Nephron progenitor cell (in vitro differentiated cells): ENCODE measurements around the gene UTP11.
"Not testable (repeated sequence)": the region's sequence is repeated elsewhere in the genome, so short reads cannot be mapped to it uniquely, and the experiment has no call there.

Experiments
- DNase-seq: peaks from one replicate; pipeline ENCODE4 v3.0.0; 2021
- H3K27ac Mint-ChIP-seq: 2 replicates; pipeline ENCODE4 v1.8.0; 2021; ENCODE audit warnings: mild to moderate bottlenecking, moderate library complexity, mixed read lengths
- H3K27me3 Mint-ChIP-seq: 2 replicates; pipeline ENCODE4 v1.8.0; 2021; ENCODE audit warnings: mild to moderate bottlenecking, low read depth, mixed read lengths; ENCODE audit not compliant: poor library complexity
- H3K36me3 Mint-ChIP-seq: 2 replicates; pipeline ENCODE4 v1.8.0; 2021; ENCODE audit warnings: low read depth, mixed read lengths
- H3K4me1 Mint-ChIP-seq: 2 replicates; pipeline ENCODE4 v1.8.0; 2021; ENCODE audit warnings: mixed read lengths
- H3K4me3 Mint-ChIP-seq: 2 replicates; pipeline ENCODE4 v1.8.0; 2021; ENCODE audit warnings: mild to moderate bottlenecking, moderate library complexity, mixed read lengths
- H3K9me3 Mint-ChIP-seq: 2 replicates; pipeline ENCODE4 v1.8.0; 2021; ENCODE audit warnings: mild to moderate bottlenecking, moderate library complexity, mixed read lengths
- TF ChIP-seq, protein P1 (sequence below): fragments of 200-600 bp; sonication (generic); IDR thresholded peaks from 2 replicates; pipeline ENCODE4 v1.5.0; 2021; ENCODE audit warnings: antibody characterized with exemption

UTP11 gene, protein sequence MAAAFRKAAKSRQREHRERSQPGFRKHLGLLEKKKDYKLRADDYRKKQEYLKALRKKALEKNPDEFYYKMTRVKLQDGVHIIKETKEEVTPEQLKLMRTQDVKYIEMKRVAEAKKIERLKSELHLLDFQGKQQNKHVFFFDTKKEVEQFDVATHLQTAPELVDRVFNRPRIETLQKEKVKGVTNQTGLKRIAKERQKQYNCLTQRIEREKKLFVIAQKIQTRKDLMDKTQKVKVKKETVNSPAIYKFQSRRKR

DNA sequence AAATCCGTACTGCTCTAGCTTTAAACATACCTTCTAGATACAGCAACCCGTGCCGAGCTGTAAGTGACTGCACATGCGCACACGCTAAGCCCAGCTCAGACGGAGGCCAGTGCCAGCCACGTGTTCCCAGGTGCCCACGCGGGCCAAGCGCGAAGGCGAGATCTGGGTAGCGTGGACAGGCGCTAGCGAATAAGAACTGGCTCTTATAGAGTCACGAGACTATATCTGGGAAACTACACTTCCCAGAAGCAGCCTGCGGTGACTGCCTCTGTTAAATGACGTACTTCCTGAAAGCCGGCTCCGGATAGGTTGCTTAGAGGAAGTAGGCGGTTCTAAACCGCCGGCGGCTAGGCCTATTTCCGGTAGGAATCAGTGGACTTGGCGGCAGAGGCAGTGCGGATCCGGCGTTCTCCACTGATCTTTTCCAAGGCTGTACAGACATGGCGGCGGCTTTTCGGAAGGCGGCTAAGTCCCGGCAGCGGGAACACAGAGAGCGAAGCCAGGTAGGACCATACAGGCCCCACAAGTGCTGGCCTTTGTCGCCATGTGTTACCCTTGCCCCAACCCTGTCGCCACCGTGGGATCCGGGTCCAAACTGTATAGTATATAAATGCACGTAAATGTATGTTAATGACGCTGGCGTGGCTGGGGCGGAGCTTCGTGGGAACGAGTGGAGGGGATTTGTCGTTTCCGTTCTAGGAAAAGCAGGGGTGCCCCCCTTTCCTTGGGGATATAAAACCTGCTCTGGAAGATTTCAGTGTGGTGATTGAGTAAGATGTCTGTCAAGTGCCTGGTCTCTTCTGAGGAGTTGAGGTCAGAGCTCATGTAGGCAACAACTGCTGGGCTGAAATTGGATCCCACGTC is at the start of gene UTP11:
Gene UTP11 (plus strand): TSS at position 372 of the 864 bp plus-strand sequence. CDS start 69 bp downstream, at position 441.
- Mint-ChIP-seq H3K4me3 (peak within 1 kb of the TSS; percentile 96), H3K9me3 (peaks cover 7% of the 10 kb centered on the region), H3K4me1 (peaks cover 59% of the 10 kb centered on the region), H3K27ac (peak within 1 kb of the TSS; percentile 98), H3K36me3 (peaks cover 9% of the 10 kb centered on the region), H3K27me3 (peaks cover 3% of the 10 kb centered on the region)
- DNase-seq = peak; percentile 86
- TF ChIP-seq, protein P1, sequence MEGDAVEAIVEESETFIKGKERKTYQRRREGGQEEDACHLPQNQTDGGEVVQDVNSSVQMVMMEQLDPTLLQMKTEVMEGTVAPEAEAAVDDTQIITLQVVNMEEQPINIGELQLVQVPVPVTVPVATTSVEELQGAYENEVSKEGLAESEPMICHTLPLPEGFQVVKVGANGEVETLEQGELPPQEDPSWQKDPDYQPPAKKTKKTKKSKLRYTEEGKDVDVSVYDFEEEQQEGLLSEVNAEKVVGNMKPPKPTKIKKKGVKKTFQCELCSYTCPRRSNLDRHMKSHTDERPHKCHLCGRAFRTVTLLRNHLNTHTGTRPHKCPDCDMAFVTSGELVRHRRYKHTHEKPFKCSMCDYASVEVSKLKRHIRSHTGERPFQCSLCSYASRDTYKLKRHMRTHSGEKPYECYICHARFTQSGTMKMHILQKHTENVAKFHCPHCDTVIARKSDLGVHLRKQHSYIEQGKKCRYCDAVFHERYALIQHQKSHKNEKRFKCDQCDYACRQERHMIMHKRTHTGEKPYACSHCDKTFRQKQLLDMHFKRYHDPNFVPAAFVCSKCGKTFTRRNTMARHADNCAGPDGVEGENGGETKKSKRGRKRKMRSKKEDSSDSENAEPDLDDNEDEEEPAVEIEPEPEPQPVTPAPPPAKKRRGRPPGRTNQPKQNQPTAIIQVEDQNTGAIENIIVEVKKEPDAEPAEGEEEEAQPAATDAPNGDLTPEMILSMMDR = no peak

DNA sequence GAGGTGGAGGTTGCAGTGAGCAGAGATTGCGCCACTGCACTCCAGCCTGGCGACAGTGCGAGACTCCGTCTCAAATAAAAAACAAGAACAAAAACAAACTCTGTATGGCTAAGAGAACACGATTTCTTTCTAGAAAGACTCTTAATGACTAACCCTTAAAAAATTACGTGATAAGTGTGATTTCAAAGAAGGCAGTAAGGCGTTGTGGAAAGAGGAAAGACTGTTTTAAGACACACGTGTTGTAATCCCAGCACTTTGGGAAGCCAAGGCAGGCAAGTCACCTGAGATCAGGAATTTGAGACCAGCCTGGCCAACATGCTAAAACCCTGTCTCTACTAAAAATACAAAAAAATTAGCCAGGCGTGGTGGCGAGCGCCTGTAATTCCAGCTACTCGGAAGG is 48.4 kb upstream of the UTP11 start:
- H3K4me1 Mint-ChIP-seq, H3K9me3 Mint-ChIP-seq, H3K27me3 Mint-ChIP-seq, DNase-seq, H3K4me3 Mint-ChIP-seq: not testable (repeated sequence)
- H3K36me3 Mint-ChIP-seq = peaks cover 72% of the 10 kb centered on the region
- peak overlapping the region; percentile 42 for H3K27ac Mint-ChIP-seq

DNA sequence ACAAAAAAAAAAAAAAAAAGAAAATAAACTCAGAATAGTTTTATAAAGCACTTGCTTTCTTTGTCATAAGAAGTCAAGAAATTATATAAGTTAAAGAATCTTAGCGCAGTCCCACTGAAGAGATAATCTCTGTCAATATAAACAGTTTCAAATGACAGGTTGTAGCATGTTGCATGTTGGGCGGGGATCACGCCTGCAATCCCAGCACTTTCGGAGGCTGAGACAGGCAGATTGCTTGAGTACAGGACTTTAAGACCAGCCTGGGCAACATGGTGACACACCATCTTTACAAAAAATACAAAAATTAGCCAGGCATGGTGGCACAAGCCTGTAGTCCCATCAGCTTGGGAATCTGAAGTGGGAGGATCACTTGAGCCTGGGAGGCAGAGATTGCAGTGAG is 47.2 kb upstream of the UTP11 start:
- H3K4me3 Mint-ChIP-seq = no peak overlapping the region
- DNase-seq = no peak
- no peak overlapping the region for H3K27ac Mint-ChIP-seq
- H3K36me3 Mint-ChIP-seq = peaks cover 71% of the 10 kb centered on the region
- H3K9me3 Mint-ChIP-seq = no peaks in the 10 kb centered on the region
- TF ChIP-seq, protein P1 = no peak
- H3K27me3 Mint-ChIP-seq = no peaks in the 10 kb centered on the region
- no peaks in the 10 kb centered on the region for H3K4me1 Mint-ChIP-seq

DNA sequence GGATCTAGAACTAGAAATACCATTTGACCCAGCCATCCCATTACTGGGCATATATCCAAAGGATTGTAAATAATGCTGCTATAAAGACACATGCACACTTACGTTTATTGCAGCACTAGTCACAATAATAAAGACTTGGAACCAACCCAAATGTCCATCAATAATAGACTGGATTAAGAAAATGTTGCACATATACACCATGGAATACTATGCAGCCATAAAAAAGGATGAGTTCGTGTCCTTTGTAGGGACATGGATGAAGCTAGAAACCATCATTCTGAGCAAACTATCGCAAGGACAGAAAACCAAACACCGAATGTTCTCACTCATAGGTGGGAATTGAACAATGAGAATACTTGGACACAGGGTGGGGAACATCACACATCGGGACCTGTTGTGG is 38.9 kb upstream of the UTP11 start:
- H3K4me1 Mint-ChIP-seq, H3K27ac Mint-ChIP-seq, H3K4me3 Mint-ChIP-seq, DNase-seq, H3K27me3 Mint-ChIP-seq: not testable (repeated sequence)
- peaks cover 32% of the 10 kb centered on the region for H3K9me3 Mint-ChIP-seq
- peaks cover 80% of the 10 kb centered on the region for H3K36me3 Mint-ChIP-seq

DNA sequence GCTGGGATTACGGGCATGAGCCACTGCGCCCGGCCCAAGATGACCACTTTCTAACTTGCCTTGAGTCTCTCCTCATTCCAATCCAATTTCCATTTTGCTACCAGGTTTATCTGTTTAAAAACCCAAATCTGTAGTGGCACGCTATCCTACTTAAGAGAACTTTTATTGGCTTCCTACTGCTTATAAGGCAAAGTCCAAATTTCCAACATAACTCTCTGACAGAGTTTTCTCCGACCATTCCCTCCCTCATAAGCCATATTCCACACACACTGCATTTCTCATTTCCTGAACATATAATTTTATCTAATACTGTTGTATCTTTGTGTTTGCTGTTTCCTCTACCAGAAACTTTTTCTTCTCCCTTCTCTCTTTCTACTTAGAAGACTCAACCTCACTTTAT is 38.0 kb upstream of the UTP11 start:
- Mint-ChIP-seq H3K9me3 (peaks cover 32% of the 10 kb centered on the region), H3K4me3 (no peak overlapping the region), H3K4me1 (no peaks in the 10 kb centered on the region), H3K27me3 (peaks cover 3% of the 10 kb centered on the region), H3K27ac (no peak overlapping the region), H3K36me3 (peaks cover 82% of the 10 kb centered on the region)
- TF ChIP-seq, protein P1 = no peak
- no peak for DNase-seq

DNA sequence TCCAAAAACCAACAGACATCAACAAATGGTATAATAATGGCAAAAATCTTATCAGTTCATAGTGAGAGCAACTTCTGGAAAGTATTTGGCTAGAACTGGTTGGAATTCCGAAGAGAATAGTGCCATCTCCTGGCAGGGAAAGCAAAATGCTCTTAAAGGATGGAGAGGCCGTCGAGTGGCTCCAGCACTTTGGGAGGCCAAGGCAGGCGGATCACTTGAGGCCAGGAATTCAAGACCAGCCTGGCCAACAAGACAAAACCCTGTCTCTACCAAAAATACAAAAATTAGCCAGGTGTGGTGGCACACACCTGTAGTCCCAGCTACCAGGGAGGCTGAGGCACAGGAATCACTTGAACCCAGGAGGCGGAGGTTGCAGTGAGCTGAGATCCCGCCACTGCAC is 37.5 kb upstream of the UTP11 start:
- not testable (repeated sequence) for H3K27me3 Mint-ChIP-seq, H3K4me1 Mint-ChIP-seq, H3K4me3 Mint-ChIP-seq, DNase-seq, H3K27ac Mint-ChIP-seq
- TF ChIP-seq, protein P1 = peak; percentile 46
- H3K9me3 Mint-ChIP-seq = peaks cover 32% of the 10 kb centered on the region
- peaks cover 85% of the 10 kb centered on the region for H3K36me3 Mint-ChIP-seq
